HG03558 (cell line): ENCODE measurements around the gene CD14.
"Not testable (repeated sequence)": the region's sequence is repeated elsewhere in the genome, so short reads cannot be mapped to it uniquely, and the experiment has no call there.

Experiments
- ATAC-seq: cut with Tn5 transposase; IDR thresholded peaks from one replicate; pipeline ENCODE4 v1.9.1; 2021; ENCODE audit warnings: moderate number of reproducible peaks; ENCODE audit not compliant: unreplicated experiment; ENCODE audit errors: extremely low read depth

The CD14 gene

GRCh38 chr5:140598836-140599235 is 34.1 kb downstream of the CD14 start:
- ATAC-seq: no peak

GRCh38 chr5:140596321-140596741 is 36.6 kb downstream of the CD14 start:
- ATAC-seq: no peak

GRCh38 chr5:140595538-140596300 is 37.3 kb downstream of the CD14 start:
- ATAC-seq: no peak

DNA sequence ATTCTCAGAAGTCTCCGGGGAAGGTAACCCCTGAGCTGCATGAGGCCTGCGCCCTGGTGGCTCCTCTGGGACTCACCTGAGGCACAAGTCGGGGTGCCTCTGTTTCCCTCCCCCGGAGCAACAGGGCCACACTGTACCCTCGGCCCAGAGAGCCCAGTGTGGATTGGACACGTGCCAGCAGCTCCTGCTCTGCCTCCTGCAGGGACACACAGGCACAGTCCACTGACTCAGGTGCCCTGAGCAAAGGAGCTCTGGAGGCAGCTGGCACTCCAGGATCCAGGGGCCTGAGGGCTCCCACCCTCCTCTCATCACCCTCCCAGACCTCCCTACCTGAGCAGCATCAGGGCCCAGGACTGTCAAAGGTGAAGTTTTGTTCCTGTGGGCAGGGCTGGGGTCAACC is 38.8 kb downstream of the CD14 start:
- no peak for ATAC-seq

DNA sequence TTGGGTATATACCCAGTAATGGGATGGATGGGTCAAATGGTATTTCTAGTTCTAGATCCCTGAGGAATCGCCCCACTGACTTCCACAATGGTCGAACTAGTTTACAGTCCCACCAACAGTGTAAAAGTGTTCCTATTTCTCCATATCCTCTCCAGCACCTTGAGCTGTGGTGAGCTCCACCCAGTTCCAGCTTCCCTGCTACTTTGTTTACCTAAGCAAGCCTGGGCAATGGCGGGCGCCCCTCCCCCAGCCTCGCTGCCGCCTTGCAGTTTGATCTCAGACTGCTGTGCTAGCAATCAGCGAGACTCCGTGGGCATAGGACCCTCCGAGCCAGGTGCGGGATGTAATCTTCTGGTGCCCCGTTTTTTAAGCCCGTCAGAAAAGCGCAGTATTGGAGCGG is 39.9 kb downstream of the CD14 start:
- not testable (repeated sequence) for ATAC-seq

GRCh38 chr5:140591747-140592372 is 41.1 kb downstream of the CD14 start:
- ATAC-seq: no peak

GRCh38 chr5:140590861-140591260 is 42.1 kb downstream of the CD14 start:
- ATAC-seq: no peak

- ATAC-seq: no peak
Measured at GRCh38 chr5:140588311-140589070, 44.5 kb downstream of the CD14 start.

GRCh38 chr5:140587495-140587894 is 45.5 kb downstream of the CD14 start:
- no peak for ATAC-seq
